ENCODE data around the gene MRM2.

The MRM2 gene

DNA sequence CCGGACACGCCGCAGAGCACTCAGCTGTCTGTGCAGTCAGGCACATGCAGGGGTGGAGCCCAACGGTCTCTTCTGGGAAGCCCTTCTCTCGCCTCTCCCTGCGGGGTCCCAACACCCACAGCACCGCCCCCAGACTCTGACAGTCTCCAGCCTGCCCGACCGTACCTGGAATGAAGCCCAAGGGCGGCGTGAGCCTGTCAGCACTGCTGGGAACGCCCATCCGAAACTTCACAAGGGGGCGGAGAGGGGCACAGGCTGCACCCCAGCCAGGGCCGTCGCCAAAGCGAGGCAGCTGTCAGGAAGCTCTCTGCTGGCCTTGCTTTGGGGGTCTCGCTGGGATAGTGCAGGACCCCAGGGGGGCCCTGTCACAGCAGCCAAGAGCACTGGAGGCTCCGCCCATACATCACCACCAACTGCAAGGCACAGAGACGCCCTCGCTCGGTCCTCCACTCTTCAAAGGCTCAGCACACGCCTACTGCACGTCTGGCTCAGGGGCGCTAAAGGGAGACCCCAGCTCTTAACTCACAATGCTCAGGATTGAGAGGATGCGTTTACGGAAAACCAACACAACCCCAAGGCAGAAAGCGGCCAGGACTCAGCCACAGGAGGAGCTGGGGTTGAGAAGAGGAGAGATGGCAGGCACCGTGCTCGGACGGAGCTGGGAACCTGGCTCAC lies 40.2 kb downstream of the MRM2 start:
- no peak for DNase-seq

DNA sequence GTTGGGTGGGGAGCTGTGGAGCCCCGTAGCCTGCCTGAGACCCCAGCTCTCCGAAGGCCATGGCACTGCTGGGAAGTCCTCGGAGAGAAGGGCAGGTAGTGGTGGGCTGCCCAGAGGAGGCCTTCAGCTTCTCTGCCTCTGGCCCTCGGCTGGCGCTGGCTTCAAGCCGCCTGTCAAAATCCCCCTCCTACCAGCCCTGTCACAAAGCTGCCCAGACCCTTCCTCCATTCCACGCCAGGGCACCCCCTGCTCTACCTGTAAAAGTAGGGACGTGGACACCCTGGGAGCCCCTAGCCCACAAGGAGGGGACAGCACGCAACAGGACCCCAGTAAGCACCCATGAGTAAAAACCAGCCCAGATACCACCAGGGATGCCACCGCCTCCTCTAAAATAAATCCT lies 40.9 kb downstream of the MRM2 start:
- DNase-seq = no peak

DNA sequence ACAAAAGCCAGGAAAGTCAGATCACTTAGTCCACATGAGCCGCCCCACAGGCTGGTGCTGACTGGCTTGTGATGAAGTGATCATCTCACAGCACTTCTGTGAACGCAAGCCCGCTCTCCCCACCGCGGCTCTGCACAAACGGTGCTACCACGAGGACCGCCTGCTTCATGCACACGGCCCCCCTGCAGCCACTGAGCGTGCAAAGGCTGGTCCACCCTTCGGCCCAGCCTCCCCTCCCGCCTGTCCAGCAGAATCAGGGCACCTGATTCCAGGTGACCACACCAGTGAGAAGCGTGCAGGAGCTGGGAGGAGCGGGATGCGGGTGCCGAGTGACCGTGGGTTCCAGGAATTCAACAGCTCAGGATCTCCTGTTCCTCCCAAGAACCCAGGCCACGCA lies 41.4 kb downstream of the MRM2 start:
- DNase-seq = no peak

DNA sequence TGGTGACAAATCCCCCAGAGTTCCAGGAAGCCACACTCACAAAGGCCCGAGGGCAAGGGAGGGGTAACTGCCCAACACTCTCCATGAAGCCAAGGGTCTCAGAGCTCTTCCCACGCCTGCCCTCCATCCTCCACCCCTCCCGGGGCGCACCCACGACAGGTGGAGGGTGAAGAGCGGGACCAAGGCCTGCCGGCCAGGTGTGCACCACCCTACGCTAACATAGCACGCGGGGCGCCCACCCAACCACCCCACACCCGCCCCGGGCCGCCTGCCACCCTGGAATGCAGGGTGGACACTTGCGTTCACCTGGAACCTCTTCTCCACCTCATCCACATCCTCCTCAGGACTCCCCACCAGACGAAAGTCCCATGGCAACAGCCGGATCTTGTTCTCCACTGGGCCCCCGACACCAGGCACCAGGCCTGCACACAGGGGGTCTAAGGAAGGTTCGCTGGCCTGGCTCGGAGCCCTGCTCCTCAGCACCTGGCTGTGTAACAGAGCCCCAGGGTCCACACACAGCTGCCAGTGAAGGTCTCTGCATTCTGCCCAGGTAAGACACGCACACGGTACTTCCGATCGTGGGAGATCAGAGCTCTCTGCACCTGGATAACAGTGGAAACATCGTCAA lies 41.9 kb downstream of the MRM2 start:
- DNase-seq = no peak

DNA sequence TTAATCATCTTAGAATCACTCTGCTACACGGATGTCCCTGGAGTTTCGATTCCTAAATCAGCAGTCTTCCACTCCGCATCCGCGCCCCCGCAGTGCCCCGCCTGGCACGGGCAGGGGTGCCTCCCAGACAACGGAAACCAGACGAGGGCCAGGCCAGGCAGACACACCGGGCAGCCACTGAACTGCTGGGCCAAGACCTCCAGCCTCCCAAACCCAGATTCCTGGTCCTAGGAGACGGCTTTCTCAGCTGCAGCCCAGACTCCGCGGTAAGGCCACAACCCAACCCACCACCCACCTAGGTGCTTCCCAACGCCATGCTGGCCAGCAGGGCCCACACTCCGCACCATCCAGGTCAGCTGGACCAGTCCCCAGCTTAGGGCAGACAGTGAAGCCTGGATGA lies 42.5 kb downstream of the MRM2 start:
- DNase-seq = no peak

DNA sequence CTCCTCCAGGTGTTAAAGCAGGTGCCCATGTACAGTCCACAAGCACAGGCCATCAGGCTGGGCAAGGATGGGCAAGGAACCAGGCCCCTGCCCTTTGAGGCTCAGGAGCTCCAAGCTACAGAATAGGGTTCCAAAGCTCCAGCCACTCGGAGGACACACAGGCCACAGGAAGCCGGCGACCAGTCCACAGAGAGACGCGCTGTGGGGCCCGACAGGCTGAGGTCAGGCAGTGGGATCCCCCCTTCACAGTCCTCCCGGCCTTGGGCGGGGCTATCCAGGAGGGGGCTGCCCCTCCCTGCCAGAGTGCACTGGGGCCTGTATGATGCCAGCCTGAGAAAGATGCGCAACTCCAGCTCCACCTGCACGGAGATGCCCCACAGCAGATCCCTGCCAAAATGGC lies 43.2 kb downstream of the MRM2 start:
- no peak for DNase-seq

DNA sequence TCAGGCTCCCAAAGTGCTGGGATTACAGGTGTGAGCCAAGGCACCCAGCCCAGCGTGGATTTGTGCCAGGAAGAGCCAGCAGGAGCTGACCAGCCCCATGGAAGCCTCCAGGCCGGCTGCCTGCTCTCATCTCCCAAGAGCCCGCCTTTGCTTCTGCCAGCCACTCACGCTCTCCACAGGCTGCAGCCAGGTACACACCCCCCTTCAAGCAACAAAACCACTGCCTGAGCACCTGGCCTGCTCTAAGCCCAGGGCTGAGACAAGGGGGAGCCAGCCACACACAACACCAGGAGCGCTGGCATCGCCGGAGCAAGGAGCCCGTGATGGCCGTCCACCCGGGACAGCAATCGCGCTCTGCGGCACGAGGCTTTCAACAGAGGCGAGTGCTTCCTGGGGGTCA lies 43.8 kb downstream of the MRM2 start:
- peak; percentile 84 for DNase-seq

DNA sequence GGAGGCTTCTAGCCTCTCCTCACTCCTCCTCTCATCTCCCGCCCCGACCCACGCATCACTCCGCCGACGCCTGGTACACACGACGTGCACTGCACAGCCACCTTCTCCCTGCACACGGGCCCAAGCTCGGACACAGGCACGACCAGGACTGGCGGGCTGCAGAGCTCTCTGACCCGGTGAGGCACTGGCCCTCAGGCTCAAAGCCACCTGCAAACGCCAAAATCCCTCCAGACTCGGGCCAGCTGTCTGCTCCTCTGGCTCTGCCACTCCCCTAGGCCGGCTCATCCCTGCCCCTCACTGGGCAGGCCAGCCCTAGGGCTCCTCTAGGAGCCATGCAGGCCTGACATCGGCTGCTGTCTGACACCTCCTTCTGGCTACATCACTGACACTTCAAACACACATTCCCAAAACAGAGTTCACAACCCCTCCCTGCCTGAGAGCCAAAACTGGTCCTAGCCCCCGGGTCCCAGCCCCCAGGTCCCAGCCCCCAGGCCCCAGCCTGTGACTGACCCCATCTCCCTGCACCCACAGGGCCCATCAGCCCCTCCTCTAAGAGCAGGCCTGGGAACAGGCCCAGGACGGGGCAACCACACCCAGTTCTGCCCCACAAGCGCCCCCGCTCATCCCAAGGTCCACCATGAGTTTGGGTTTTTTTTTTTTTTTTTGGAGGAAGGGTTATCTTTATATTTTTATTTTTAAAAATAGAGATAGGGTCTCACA lies 44.4 kb downstream of the MRM2 start:
- DNase-seq = no peak

DNA sequence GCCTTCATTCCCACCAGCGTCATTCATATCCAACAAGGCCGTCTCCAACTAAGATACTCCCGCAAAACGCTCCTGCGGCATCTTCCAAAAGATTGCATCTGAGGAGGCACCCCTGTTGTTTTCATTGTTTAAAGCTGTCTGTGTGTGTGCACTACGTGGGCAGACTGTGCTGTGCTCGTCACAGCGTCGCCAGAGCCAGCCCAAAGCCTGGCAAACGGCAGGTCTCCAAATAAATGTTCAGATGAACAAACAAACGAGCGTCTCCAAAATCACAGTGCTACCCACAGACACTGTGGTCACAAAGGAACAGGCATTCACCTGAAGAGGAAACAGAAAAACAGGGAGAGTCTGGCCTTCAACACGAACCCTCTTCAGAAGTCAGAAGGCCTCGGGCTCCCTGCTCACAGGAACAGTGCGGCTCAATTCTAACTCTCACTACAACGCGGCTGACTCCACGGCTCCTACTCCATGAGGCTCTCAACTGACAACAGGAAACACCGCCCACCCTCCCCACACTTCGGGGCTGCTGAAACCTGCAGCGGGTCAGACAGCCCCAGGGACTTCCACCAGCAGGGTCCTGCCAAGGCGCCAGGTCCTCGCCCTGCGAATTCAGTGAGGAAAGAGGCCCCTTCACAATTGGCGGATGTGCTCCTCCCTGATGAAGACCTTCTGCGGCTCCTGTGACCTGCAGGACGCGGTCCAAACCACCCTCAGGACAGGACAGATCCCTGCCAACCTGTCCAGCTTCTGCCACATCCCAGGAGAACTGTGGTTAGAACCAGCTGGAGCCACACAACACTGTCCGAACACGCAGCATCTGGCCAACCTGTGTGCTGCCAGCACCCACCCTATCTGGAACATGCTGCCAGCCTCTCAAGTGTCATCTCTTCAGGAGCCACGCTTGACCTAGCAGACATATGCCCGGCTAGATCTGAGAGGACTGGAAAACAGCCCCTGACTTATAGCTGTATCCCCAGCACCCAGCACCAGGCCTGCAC lies 45.3 kb downstream of the MRM2 start:
- DNase-seq = peak; percentile 79

DNA sequence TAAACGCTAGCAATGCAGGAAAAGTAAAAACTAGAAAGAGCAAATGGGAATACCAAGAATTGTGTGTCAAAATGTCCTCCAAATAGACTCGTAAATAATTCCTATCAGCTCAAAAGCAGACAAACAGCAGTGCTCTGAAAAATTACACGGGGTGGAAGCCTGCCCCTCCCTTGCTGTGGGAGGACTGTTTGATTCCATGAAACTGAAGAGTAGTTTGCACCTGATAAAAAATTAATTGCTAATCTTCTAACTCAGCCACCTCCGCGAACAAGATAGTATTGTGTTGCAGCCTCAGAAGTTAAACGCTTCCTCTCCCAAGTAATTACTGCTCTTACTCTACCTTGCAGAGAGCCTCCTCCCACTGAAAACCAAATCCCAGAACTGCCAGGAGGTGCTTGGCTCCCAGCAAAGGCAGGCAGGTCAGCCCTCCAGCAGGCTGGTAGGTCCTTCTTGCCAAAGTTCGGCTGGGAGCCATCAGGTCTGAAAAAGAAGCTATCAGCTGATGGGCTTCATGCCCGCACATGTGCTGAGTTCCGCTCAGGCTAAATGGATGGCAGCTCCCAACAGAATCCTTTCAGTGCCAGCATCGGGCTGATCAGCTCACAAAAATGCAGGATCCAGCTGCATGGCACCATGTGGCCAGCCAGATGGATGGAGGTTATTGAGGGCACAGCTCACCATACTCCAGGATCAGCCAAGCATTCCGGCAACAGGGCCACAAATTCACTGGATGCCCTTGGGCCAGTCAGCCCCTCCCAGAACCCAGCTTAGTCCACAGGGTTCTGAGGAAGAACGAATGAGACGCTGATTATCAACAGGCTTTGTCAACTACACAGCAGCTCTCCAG lies 46.4 kb downstream of the MRM2 start:
- peak; percentile 50 for DNase-seq

DNA sequence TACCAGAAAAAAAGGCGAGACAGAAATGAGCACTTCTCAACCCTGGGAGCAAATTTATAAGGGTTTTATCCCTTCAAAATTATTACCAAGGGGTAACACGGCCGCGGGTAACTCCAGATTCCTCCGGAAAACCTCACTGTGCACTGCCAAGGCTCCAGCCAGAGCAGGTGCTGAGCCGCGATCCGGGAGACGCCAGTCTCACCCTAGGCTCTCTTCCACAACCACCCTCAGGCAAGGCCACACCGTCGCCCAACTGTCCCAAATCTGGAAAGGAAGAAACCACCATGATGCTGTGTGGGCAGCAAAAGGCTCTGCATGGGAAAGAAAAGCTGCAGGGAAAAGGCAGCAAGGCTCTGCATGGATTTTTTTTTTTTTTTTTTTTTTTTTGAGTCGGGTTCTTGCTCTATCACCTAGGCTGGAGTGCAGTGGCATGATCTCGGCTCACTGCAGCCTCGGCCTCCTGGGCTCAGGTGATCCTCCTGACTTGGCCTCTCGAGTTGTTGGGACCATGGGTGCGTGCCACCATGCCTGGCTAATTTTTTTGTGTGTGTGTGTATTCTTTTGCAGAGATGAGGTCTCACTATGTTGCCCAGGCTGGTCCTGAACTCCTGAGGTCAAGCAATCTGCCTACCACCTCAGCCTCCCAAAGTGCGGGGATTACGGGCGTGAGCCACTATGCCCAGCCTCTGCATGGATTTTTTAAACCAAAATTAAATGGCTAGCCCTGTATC lies 48.3 kb downstream of the MRM2 start:
- DNase-seq = no peak

DNA sequence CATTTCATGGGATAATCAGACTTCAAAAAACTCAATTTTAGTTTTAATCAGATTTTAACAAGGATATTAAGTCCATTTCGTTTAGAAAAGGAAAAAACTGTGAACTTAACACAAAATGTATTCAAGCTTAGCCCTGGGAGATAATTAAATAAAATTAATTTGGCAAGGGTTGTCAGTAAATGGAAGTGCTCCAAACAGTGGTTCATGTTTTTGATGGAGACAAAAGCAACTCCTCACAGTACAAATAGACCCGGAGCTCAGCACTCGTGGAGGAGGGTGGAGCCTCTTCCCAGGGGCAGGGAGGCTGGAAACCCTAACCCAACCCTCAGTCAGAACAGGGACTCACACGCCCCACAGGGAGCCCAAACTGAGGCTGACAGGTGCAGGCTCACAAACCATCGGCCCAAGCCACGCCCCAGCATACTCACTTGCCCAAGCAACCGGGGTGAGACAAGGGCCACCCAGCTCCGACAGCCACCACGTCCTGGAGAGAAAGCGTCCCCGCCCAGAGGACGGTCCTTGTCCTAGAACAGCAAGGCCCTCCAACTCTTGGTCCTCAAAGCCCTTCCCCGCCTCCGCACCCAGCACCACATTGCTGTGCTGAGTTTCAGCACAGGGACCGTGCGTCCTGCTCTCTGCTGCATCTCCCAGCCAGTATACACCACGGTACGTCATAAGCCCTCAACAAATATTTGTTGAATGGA lies 49.0 kb downstream of the MRM2 start:
- DNase-seq = peak; percentile 24

DNA sequence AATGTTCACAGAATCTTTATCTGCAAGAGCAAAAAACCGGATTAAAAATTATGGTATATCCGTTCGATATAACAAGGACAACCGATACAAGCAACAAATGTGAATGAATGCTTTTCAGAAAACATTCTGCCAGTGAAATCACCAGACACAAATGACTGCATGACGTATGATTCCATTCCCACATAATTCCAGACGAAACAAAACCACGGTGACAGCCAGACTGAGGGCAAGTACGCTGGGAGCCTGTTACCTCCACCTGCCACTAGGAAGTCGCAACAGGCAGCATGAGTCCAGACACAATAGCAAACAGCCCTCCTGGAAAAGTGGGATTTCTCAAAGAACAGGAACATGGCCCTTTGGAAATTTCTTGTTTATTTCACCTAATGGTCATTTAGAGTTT lies 51.0 kb downstream of the MRM2 start:
- peak; percentile 25 for DNase-seq

DNA sequence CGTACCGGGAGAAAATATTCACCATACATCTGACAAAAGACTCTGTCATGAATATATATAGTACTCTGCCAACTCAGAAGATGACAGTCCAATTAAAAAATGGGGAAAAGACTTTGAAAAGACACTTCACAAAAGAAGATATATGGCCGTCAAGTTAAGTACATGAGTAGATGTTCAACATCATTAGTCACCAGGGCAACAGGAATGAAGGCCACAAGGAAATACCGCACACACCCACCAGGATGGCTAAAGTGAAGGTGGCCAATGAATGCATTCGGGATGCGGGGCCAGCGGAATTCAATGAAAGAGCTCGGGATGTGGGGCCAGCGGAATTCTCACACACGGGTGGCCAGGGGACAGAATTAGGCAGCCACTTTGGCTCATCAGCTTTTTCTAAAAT lies 51.5 kb downstream of the MRM2 start:
- DNase-seq = peak; percentile 9

DNA sequence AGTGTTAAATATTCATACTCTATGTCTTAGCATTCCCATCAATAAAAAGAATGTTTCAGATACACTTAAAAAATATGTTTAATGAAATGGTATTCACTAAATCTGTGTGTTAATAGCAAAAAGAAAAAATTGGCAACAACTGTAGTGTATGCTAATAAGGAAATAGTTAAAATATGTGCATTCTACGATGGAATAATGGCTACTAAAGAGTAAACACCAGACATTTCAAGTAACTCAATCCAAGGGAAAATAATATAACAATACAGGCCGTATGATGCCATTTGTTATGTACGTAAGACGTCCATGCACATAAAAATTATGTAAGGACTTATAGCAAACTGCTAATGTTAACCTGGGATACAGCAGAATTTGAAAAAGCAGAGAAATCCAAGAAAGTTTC lies 55.8 kb downstream of the MRM2 start:
- no peak for DNase-seq

DNA sequence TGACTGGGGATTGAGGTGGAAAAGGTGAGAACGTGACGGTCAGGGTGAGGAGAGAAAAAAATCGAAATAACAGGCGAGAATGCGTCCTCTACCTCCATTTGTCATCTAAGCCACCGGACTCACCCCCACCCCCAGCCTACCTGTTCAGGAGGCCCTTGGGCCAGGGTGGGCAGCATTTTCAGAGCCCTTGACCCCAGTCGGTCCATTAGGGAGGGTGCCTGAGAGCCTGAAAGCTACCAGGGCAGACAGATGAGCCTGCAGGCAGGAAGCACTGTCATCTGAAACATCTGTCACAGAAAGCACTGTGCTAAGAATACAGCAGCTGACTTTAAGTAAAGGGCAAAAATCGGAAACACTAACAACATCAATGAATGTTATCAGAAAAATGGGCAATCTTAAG lies 56.3 kb downstream of the MRM2 start:
- no peak for DNase-seq

Data from NCI-H1092 treated with DMSO at 0.1 percent for 48 hours (cell line).